ENCODE measurements around the gene CSRNP3.

GRCh38 chr2:165706960-165707487, 237.5 kb downstream of the CSRNP3 start:
- TF ChIP-seq CTCF (conservative IDR thresholded peaks at IDR 0.05; ENCODE audit: low read length) (no peak), EZH2phosphoT487 (IDR thresholded peaks at IDR 0.05; ENCODE audit: borderline replicate concordance) (no peak)

All from Loucy (cell line).